ENCODE results near the gene CLASP1. TPM values are rescaled to one million over a fixed set of nuclear protein-coding genes. Genes with fewer than 3 reads are reported as not detected.
"Not testable (repeated sequence)": the region's sequence is repeated elsewhere in the genome, so short reads cannot be mapped to it uniquely, and the experiment has no call there.

The CLASP1 gene
- total and polyA plus RNA-seq, 4 donors, result 7.5 to 50.0 (median 21.9) TPM

DNA sequence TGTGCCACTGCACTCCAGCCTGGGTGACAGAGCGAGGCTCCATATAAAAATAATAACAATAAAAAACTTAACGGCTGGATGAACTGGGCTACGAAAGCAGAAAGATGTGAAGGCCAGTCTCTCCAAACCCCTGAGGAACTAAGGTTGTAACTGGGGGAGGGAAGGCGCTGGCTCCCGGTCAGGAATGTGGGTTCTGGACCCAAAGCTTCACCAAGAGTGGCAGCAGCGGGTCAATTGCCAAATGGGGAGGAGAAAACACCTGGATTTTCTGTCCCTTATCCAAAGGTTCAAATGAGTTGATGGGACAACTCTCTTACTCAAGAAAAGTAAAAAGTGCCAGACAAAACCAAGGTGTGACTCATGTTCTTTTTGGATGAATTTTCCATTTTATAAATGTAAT lies 304.2 kb downstream of the CLASP1 start:
- no peak for DNase-seq (ENCODE audit: low spot score)
- H3K4me3 ChIP-seq (ENCODE audit: low read depth in 1 of 3, low read length in 3 of 3), result no peak overlapping the region
- peaks cover 15 to 67% (median 45%) of the 10 kb centered on the region in 4 donors for H3K36me3 ChIP-seq (ENCODE audit: control insufficient read depth in 4 of 4, insufficient read depth in 3 of 4, low read depth in 1 of 4, low read length in 3 of 4)
- no peaks in the 10 kb centered on the region for H3K27me3 ChIP-seq (ENCODE audit: control insufficient read depth in 4 of 4, insufficient read depth in 4 of 4, low read length in 3 of 4)
- H3K4me1 ChIP-seq (ENCODE audit: control insufficient read depth in 4 of 4, insufficient read depth in 4 of 4, low read length in 3 of 4), result no peaks in the 10 kb centered on the region
- 95% methylated on average over 6 of the region's 6 CpGs for WGBS
- no peak overlapping the region for H3K9ac ChIP-seq (ENCODE audit: low read depth in 1 of 2, low read length in 2 of 2)
- no peaks in the 10 kb centered on the region for H3K9me3 ChIP-seq (ENCODE audit: control insufficient read depth in 4 of 4, low read length in 3 of 4)
- TF ChIP-seq, protein P1, sequence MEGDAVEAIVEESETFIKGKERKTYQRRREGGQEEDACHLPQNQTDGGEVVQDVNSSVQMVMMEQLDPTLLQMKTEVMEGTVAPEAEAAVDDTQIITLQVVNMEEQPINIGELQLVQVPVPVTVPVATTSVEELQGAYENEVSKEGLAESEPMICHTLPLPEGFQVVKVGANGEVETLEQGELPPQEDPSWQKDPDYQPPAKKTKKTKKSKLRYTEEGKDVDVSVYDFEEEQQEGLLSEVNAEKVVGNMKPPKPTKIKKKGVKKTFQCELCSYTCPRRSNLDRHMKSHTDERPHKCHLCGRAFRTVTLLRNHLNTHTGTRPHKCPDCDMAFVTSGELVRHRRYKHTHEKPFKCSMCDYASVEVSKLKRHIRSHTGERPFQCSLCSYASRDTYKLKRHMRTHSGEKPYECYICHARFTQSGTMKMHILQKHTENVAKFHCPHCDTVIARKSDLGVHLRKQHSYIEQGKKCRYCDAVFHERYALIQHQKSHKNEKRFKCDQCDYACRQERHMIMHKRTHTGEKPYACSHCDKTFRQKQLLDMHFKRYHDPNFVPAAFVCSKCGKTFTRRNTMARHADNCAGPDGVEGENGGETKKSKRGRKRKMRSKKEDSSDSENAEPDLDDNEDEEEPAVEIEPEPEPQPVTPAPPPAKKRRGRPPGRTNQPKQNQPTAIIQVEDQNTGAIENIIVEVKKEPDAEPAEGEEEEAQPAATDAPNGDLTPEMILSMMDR (IDR thresholded peaks at IDR 0.05; ENCODE audit: low read depth, low read length, missing input control), result no peak
- TF ChIP-seq TAF1 (conservative IDR thresholded peaks at IDR 0.05) (no peak), FOXA2 (IDR thresholded peaks at IDR 0.05) (no peak), RAD21 (IDR thresholded peaks at IDR 0.05) (no peak), RXRA (IDR thresholded peaks at IDR 0.05) (no peak), HNF4G (IDR thresholded peaks at IDR 0.05) (no peak), SP1 (IDR thresholded peaks at IDR 0.05) (no peak), YY1 (IDR thresholded peaks at IDR 0.05) (no peak), NR2F2 (IDR thresholded peaks at IDR 0.05) (no peak), FOXA1 (IDR thresholded peaks at IDR 0.05) (no peak), HNF4A (conservative IDR thresholded peaks at IDR 0.05) (no peak), JUND (IDR thresholded peaks at IDR 0.05) (no peak), EGR1 (IDR thresholded peaks at IDR 0.05; ENCODE audit: low read depth in 2 of 2) (no peak), GABPA (IDR thresholded peaks at IDR 0.05 in 1 of 2, conservative IDR thresholded peaks at IDR 0.05 in 1 of 2) (no peak)
- TF ChIP-seq, protein P2, sequence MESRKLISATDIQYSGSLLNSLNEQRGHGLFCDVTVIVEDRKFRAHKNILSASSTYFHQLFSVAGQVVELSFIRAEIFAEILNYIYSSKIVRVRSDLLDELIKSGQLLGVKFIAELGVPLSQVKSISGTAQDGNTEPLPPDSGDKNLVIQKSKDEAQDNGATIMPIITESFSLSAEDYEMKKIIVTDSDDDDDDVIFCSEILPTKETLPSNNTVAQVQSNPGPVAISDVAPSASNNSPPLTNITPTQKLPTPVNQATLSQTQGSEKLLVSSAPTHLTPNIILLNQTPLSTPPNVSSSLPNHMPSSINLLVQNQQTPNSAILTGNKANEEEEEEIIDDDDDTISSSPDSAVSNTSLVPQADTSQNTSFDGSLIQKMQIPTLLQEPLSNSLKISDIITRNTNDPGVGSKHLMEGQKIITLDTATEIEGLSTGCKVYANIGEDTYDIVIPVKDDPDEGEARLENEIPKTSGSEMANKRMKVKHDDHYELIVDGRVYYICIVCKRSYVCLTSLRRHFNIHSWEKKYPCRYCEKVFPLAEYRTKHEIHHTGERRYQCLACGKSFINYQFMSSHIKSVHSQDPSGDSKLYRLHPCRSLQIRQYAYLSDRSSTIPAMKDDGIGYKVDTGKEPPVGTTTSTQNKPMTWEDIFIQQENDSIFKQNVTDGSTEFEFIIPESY (IDR thresholded peaks at IDR 0.05), result no peak
- TF ChIP-seq, protein P3, sequence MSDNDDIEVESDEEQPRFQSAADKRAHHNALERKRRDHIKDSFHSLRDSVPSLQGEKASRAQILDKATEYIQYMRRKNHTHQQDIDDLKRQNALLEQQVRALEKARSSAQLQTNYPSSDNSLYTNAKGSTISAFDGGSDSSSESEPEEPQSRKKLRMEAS (IDR thresholded peaks at IDR 0.05), result no peak
- TF ChIP-seq, protein P4, sequence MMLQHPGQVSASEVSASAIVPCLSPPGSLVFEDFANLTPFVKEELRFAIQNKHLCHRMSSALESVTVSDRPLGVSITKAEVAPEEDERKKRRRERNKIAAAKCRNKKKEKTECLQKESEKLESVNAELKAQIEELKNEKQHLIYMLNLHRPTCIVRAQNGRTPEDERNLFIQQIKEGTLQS (IDR thresholded peaks at IDR 0.05), result no peak
- TF ChIP-seq, protein P5, sequence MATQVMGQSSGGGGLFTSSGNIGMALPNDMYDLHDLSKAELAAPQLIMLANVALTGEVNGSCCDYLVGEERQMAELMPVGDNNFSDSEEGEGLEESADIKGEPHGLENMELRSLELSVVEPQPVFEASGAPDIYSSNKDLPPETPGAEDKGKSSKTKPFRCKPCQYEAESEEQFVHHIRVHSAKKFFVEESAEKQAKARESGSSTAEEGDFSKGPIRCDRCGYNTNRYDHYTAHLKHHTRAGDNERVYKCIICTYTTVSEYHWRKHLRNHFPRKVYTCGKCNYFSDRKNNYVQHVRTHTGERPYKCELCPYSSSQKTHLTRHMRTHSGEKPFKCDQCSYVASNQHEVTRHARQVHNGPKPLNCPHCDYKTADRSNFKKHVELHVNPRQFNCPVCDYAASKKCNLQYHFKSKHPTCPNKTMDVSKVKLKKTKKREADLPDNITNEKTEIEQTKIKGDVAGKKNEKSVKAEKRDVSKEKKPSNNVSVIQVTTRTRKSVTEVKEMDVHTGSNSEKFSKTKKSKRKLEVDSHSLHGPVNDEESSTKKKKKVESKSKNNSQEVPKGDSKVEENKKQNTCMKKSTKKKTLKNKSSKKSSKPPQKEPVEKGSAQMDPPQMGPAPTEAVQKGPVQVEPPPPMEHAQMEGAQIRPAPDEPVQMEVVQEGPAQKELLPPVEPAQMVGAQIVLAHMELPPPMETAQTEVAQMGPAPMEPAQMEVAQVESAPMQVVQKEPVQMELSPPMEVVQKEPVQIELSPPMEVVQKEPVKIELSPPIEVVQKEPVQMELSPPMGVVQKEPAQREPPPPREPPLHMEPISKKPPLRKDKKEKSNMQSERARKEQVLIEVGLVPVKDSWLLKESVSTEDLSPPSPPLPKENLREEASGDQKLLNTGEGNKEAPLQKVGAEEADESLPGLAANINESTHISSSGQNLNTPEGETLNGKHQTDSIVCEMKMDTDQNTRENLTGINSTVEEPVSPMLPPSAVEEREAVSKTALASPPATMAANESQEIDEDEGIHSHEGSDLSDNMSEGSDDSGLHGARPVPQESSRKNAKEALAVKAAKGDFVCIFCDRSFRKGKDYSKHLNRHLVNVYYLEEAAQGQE (IDR thresholded peaks at IDR 0.05), result no peak
- no peak overlapping the region for H3K27ac ChIP-seq (ENCODE audit: low read depth in 1 of 2, low read length in 2 of 2)

DNA sequence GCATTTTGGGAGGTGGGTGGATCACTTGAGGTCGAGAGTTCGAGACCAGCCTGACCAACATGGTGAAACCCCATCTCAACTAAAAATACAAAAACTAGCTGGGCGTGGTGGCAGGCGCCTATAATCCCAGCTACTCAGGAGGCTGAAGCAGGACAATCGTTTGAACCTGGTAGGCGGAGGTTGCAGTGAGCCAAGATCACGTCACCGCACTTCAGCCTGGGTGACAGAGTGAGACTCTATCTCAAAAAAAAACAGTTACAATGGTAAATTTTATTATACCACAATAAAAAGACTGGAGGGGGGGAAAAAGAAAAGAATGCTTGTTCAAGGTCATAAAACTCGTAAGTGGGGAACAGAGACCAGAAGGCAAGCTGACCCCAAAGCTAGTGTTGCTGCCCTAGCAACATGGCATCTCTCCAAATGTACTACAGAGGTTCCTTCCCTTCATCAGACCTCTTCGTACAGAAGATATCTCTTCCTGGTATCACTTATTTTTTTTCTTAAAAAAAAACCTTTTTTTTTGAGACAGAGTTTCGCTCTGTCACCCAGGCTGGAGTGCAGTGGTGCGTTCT lies 305.3 kb downstream of the CLASP1 start:
- not testable (repeated sequence) for H3K9me3 ChIP-seq (ENCODE audit: control insufficient read depth in 4 of 4, low read length in 3 of 4); H3K9ac ChIP-seq (ENCODE audit: low read depth in 1 of 2, low read length in 2 of 2); H3K4me1 ChIP-seq (ENCODE audit: control insufficient read depth in 4 of 4, insufficient read depth in 4 of 4, low read length in 3 of 4); H3K27me3 ChIP-seq (ENCODE audit: control insufficient read depth in 4 of 4, insufficient read depth in 4 of 4, low read length in 3 of 4); DNase-seq (ENCODE audit: low spot score); H3K27ac ChIP-seq (ENCODE audit: low read depth in 1 of 2, low read length in 2 of 2); H3K4me3 ChIP-seq (ENCODE audit: low read depth in 1 of 3, low read length in 3 of 3)
- 92% methylated on average over 12 of the region's 12 CpGs for WGBS
- peaks cover 15 to 65% (median 51%) of the 10 kb centered on the region in 4 donors for H3K36me3 ChIP-seq (ENCODE audit: control insufficient read depth in 4 of 4, insufficient read depth in 3 of 4, low read depth in 1 of 4, low read length in 3 of 4)
